Hematopoietic multipotent progenitor cell treated with erythropoietin and hydrocortisone succinate and interleukin-3 and kit ligand, for 8 days (in vitro differentiated cells): Measurements from ENCODE around the gene CT47C1.

Experiments
- DNase-seq: peaks from one replicate; pipeline ENCODE4 v3.0.0-alpha.2; 2015

Gene CT47C1

GRCh38 chrX:119075270-119076025 is 2.7 kb downstream of the CT47C1 start:
- DNase-seq: no peak

GRCh38 chrX:119082278-119082677 is 9.5 kb downstream of the CT47C1 start:
- DNase-seq: no peak

- DNase-seq: no peak
Observed at GRCh38 chrX:119084766-119085165, 12.0 kb downstream of the CT47C1 start.

- DNase-seq: no peak
Observed at GRCh38 chrX:119087121-119087520, 14.3 kb downstream of the CT47C1 start.

- no peak for DNase-seq
Observed at GRCh38 chrX:119089619-119090018, 16.8 kb downstream of the CT47C1 start.

- DNase-seq: no peak
Observed at GRCh38 chrX:119090627-119091026, 17.8 kb downstream of the CT47C1 start.

GRCh38 chrX:119093991-119094735 is 21.4 kb downstream of the CT47C1 start:
- no peak for DNase-seq

- DNase-seq: no peak
Observed at GRCh38 chrX:119094819-119095218, 22.0 kb downstream of the CT47C1 start.

GRCh38 chrX:119095936-119096335 is 23.1 kb downstream of the CT47C1 start:
- no peak for DNase-seq

- no peak for DNase-seq
Observed at GRCh38 chrX:119101168-119101567, 28.4 kb downstream of the CT47C1 start.

GRCh38 chrX:119105826-119106225 is 33.0 kb downstream of the CT47C1 start:
- no peak for DNase-seq

- no peak for DNase-seq
Observed at GRCh38 chrX:119107206-119107605, 34.4 kb downstream of the CT47C1 start.

GRCh38 chrX:119118780-119119395 is 46.1 kb downstream of the CT47C1 start:
- DNase-seq: peak; percentile 51

- DNase-seq: no peak
Observed at GRCh38 chrX:119121341-119121740, 48.5 kb downstream of the CT47C1 start.
